A549 (cell line): ENCODE measurements around the gene ERCC6L. TPM values are rescaled to one million over a fixed set of nuclear protein-coding genes. Genes with fewer than 3 reads are reported as not detected.

Experiments used
- ATAC-seq, 2 experiments: fragments of 200-7000 bp in 1 of 2; fragments of >200 bp in 1 of 2; cut with Nextera tagmentation in 1 of 2; cut with Tn5 transposase in 1 of 2; 3 replicates each; pipeline versions ENCODE4 v1.8.0 to v1.9.1; 2018 to 2020; ENCODE audit warnings: mild to moderate bottlenecking in 1 of 2, moderate library complexity in 1 of 2
- CTCF ChIA-PET: fragments of 300-600 bp; sonication (Branson Sonifier 250); formaldehyde crosslinking; extraction: SDS; loops from one replicate; lab custom pipeline; 2021; ENCODE audit warnings: antibody characterized with exemption, inconsistent platforms; lab: Yijun Ruan, JAX
- POLR2A ChIA-PET: fragments of 350-600 bp; formaldehyde crosslinking; extraction: SDS; loops from one replicate; lab custom pipeline; 2021; ENCODE audit warnings: antibody characterized with exemption, inconsistent platforms; lab: Yijun Ruan, JAX
- DNase-seq, 2 experiments: peaks; one replicate each; pipeline versions ENCODE4 v3.0.0 to v3.0.0-alpha.2; 2011 to 2016; ENCODE audit warnings: low read depth in 1 of 2, low spot score in 1 of 2
- FAIRE-seq: peaks from 2 replicates; lab custom pipeline; 2011; peaks lifted over from hg19 to GRCh38; lab: Jason Lieb, UNC
- H3K27ac ChIP-seq, 2 experiments: fragments of >200 bp; sonication (Bioruptor Twin); formaldehyde crosslinking; 3 replicates each; pipeline ENCODE4 v1.5.1; 2016 to 2017
- H3K4me1 ChIP-seq: fragments of >200 bp; sonication (Bioruptor Twin); formaldehyde crosslinking; 3 replicates; pipeline ENCODE4 v1.6.1; 2016
- H3K4me2 ChIP-seq: fragments of >200 bp; sonication (Bioruptor Twin); formaldehyde crosslinking; 3 replicates; pipeline ENCODE4 v1.6.1; 2016
- H3K4me3 ChIP-seq: fragments of >200 bp; sonication (Bioruptor Twin); formaldehyde crosslinking; 3 replicates; pipeline ENCODE4 v1.5.1; 2016
- H3K9me3 ChIP-seq: fragments of >200 bp; sonication (Bioruptor Twin); formaldehyde crosslinking; 3 replicates; pipeline ENCODE4 v1.6.1; 2016
- CHD2 ChIP-seq: fragments of 150-350 bp; IDR thresholded peaks from 2 replicates; pipeline ENCODE4 v1.6.1; 2014; ENCODE audit warnings: low read length; ENCODE audit not compliant: partially characterized antibody
- CHD4 ChIP-seq: fragments of 200-600 bp; sonication (generic); IDR thresholded peaks from 2 replicates; pipeline ENCODE4 v1.6.1; 2016; ENCODE audit warnings: antibody characterized with exemption, mild to moderate bottlenecking, borderline replicate concordance
- CTCF ChIP-seq: fragments of >200 bp; sonication (Bioruptor Twin); formaldehyde crosslinking; IDR thresholded peaks from 3 replicates; pipeline ENCODE4 v1.5.1; 2016
- EHF ChIP-seq: fragments of 250-450 bp; sonication (Bioruptor Pico); IDR thresholded peaks from 2 replicates; pipeline ENCODE4 v1.5.0; 2020; ENCODE audit warnings: mild to moderate bottlenecking
- EP300 ChIP-seq, 2 experiments: fragments of >200 bp; sonication (Bioruptor Twin); formaldehyde crosslinking; IDR thresholded peaks; 2 replicates in 1 of 2; 3 replicates in 1 of 2; pipeline ENCODE4 v1.6.1; 2016 to 2017
- FOSB ChIP-seq: fragments of 250-450 bp; sonication (Bioruptor Pico); IDR thresholded peaks from 2 replicates; pipeline ENCODE4 v1.5.0; 2020; ENCODE audit warnings: mild to moderate bottlenecking, moderate library complexity
- FOSL2 ChIP-seq, 2 experiments: fragments of 450-650 bp in 1 of 2; fragments of >200 bp in 1 of 2; sonication (Bioruptor Twin) in 1 of 2; formaldehyde crosslinking; IDR thresholded peaks; 2 replicates each; pipeline versions ENCODE4 v1.5.0 to v1.6.1; 2016 to 2020; ENCODE audit warnings: mild to moderate bottlenecking in 1 of 2, moderate library complexity in 1 of 2
- HDAC2 ChIP-seq: fragments of 200-600 bp; sonication (generic); IDR thresholded peaks from 2 replicates; pipeline ENCODE4 v1.6.1; 2016
- HEYL ChIP-seq: fragments of 250-450 bp; sonication (Bioruptor Pico); IDR thresholded peaks from 2 replicates; pipeline ENCODE4 v1.8.0; 2021; ENCODE audit warnings: mild to moderate bottlenecking, moderate library complexity
- HMGXB4 ChIP-seq: fragments of 250-450 bp; sonication (Bioruptor Pico); IDR thresholded peaks from 2 replicates; pipeline ENCODE4 v1.5.0; 2021; ENCODE audit warnings: mild to moderate bottlenecking, moderate library complexity, borderline replicate concordance
- HOXA7 ChIP-seq: fragments of 250-450 bp; sonication (Bioruptor Pico); IDR thresholded peaks from 2 replicates; pipeline ENCODE4 v1.5.0; 2020; ENCODE audit warnings: mild to moderate bottlenecking, moderate library complexity
- HOXB13 ChIP-seq: fragments of 250-450 bp; sonication (Bioruptor Pico); IDR thresholded peaks from 2 replicates; pipeline ENCODE4 v1.5.0; 2020; ENCODE audit warnings: low read depth, mild to moderate bottlenecking, moderate library complexity
- JUNB ChIP-seq: fragments of >200 bp; sonication (Bioruptor Twin); formaldehyde crosslinking; IDR thresholded peaks from 2 replicates; pipeline ENCODE4 v1.6.1; 2016
- KDM1A ChIP-seq: fragments of 200-600 bp; sonication (generic); IDR thresholded peaks from 2 replicates; pipeline ENCODE4 v1.6.1; 2016; ENCODE audit warnings: low read depth, mild to moderate bottlenecking
- KDM5A ChIP-seq: fragments of 200-600 bp; sonication (generic); IDR thresholded peaks from 2 replicates; pipeline ENCODE4 v1.6.1; 2016; ENCODE audit warnings: antibody characterized with exemption, mild to moderate bottlenecking
- MAFK ChIP-seq: fragments of 450-650 bp; IDR thresholded peaks from 2 replicates; pipeline ENCODE4 v1.6.1; 2014; ENCODE audit not compliant: partially characterized antibody
- MAZ ChIP-seq: fragments of 150-350 bp; IDR thresholded peaks from 2 replicates; pipeline ENCODE4 v1.6.1; 2014; ENCODE audit warnings: antibody characterized with exemption, low read depth, low read length, borderline replicate concordance
- NPAS2 ChIP-seq: fragments of 250-450 bp; sonication (Bioruptor Pico); IDR thresholded peaks from 2 replicates; pipeline ENCODE4 v1.8.0; 2022; ENCODE audit warnings: mild to moderate bottlenecking, moderate library complexity, borderline replicate concordance
- PHF8 ChIP-seq: fragments of 200-600 bp; sonication (generic); IDR thresholded peaks from 2 replicates; pipeline ENCODE4 v1.6.1; 2016; ENCODE audit warnings: low read depth, mild to moderate bottlenecking, antibody characterized with exemption, moderate library complexity, borderline replicate concordance
- POLR2A ChIP-seq: IDR thresholded peaks from 2 replicates; pipeline ENCODE4 v1.6.1; 2012; ENCODE audit warnings: mild to moderate bottlenecking, low read length
- RAD21 ChIP-seq, 2 experiments: fragments of >200 bp in 1 of 2; sonication (Bioruptor Twin) in 1 of 2; formaldehyde crosslinking in 1 of 2; IDR thresholded peaks in 1 of 2; conservative IDR thresholded peaks in 1 of 2; 2 replicates in 1 of 2; 3 replicates in 1 of 2; pipeline ENCODE4 v1.6.1; 2012 to 2018; ENCODE audit warnings: inconsistent platforms in 1 of 2
- RCOR1 ChIP-seq: fragments of 150-350 bp; IDR thresholded peaks from 2 replicates; pipeline ENCODE4 v1.6.1; 2014; ENCODE audit warnings: antibody characterized with exemption, low read length, low read depth
- ZC3H11A ChIP-seq: fragments of 450-650 bp; IDR thresholded peaks from 2 replicates; pipeline ENCODE4 v1.6.1; 2014; ENCODE audit warnings: antibody characterized with exemption, mild to moderate bottlenecking
- ZNF302 ChIP-seq: fragments of 250-450 bp; sonication (Bioruptor Pico); IDR thresholded peaks from 2 replicates; pipeline ENCODE4 v1.9.0; 2021; ENCODE audit warnings: inconsistent platforms, mild to moderate bottlenecking, moderate library complexity
- WGBS: methylation state at CpG from one replicate; pipeline ENCODE4 v1.1.6; 2017; ENCODE audit errors: missing lambda C conversion rate; 5-methylcytosine and 5-hydroxymethylcytosine counted together
- polyA plus RNA-seq, 4 experiments: library from polyadenylated mRNA; depleted of rRNA in 3 of 4; stranded (reverse); fragments of >200 nt; fragmentation: RNase III in 1 of 4; extraction: RNeasy Plus Mini Kit Qiagen cat#74134 plus additional on column Dnase treatment in 1 of 4; gene quantifications; 2 replicates in 3 of 4; 3 replicates in 1 of 4; pipeline ENCODE4 v1.2.3, GENCODE V29; 2011 to 2017
- TF ChIP-seq, protein P1 (sequence below): IDR thresholded peaks from 2 replicates; pipeline ENCODE4 v1.6.1; 2012
- TF ChIP-seq, protein P2 (sequence below): fragments of 200-600 bp; sonication (generic); IDR thresholded peaks from 2 replicates; pipeline ENCODE4 v1.6.1; 2016; ENCODE audit warnings: antibody characterized with exemption, mild to moderate bottlenecking, moderate library complexity
- TF ChIP-seq, protein P3 (sequence below): IDR thresholded peaks from 2 replicates; pipeline ENCODE4 v1.6.1; 2012

Gene ERCC6L
- polyA plus RNA-seq, 2 of the 4 experiments (the other 2 are of a cell fraction) = 10.4 to 13.5 TPM

GRCh38 chrX:72169008-72169728 is 69.7 kb downstream of the ERCC6L start:
- no peak for DNase-seq
- 82% methylated on average over 6 of the region's 6 CpGs for WGBS

DNA sequence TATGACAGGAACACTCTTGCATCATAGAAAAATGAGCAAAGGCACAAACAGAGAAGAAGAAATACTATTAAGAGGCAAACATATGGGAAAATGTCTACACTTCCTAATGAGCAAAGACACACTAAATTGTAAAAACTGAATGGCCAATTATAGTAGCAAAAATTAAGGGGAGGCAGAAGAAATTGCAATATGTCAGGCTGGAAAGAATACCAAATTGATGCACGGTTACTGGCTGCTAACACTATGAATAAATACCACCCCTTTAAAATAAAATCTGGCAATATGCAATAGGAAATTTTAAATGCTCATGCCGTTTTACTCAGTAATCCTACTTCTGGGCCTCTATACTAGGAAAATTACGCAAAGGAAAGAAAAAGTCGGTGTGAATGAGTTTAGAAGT is 73.3 kb downstream of the ERCC6L start:
- ChIA-PET CTCF (no interaction called here), POLR2A (no interaction called here)
- Histone ChIP-seq H3K4me1 (no peaks in the 10 kb centered on the region), H3K27ac (no peak overlapping the region), H3K4me3 (no peak overlapping the region), H3K4me2 (no peak overlapping the region), H3K9me3 (no peaks in the 10 kb centered on the region)
- 47% methylated on average over 4 of the region's 4 CpGs for WGBS
- DNase-seq = no peak
- TF ChIP-seq HMGXB4 (no peak), MAFK (no peak), HDAC2 (no peak), FOSL2 (IDR thresholded peaks at IDR 0.05) (no peak), FOSL2 (CRISPR knock-in tag; IDR thresholded peaks at IDR 0.05) (no peak), HOXB13 (no peak), CTCF (no peak), RAD21 (conservative IDR thresholded peaks at IDR 0.05 in 1 of 2, IDR thresholded peaks at IDR 0.05 in 1 of 2) (no peak), KDM5A (no peak), HEYL (CRISPR knock-in tag) (no peak), EP300 (IDR thresholded peaks at IDR 0.05) (no peak), FOSB (no peak), RCOR1 (no peak), NPAS2 (CRISPR knock-in tag) (no peak), KDM1A (no peak), HOXA7 (CRISPR knock-in tag) (no peak), CHD2 (no peak), EHF (no peak)
- TF ChIP-seq, protein P1, sequence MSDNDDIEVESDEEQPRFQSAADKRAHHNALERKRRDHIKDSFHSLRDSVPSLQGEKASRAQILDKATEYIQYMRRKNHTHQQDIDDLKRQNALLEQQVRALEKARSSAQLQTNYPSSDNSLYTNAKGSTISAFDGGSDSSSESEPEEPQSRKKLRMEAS = no peak
- TF ChIP-seq, protein P2, sequence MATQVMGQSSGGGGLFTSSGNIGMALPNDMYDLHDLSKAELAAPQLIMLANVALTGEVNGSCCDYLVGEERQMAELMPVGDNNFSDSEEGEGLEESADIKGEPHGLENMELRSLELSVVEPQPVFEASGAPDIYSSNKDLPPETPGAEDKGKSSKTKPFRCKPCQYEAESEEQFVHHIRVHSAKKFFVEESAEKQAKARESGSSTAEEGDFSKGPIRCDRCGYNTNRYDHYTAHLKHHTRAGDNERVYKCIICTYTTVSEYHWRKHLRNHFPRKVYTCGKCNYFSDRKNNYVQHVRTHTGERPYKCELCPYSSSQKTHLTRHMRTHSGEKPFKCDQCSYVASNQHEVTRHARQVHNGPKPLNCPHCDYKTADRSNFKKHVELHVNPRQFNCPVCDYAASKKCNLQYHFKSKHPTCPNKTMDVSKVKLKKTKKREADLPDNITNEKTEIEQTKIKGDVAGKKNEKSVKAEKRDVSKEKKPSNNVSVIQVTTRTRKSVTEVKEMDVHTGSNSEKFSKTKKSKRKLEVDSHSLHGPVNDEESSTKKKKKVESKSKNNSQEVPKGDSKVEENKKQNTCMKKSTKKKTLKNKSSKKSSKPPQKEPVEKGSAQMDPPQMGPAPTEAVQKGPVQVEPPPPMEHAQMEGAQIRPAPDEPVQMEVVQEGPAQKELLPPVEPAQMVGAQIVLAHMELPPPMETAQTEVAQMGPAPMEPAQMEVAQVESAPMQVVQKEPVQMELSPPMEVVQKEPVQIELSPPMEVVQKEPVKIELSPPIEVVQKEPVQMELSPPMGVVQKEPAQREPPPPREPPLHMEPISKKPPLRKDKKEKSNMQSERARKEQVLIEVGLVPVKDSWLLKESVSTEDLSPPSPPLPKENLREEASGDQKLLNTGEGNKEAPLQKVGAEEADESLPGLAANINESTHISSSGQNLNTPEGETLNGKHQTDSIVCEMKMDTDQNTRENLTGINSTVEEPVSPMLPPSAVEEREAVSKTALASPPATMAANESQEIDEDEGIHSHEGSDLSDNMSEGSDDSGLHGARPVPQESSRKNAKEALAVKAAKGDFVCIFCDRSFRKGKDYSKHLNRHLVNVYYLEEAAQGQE = no peak
- TF ChIP-seq, protein P3, sequence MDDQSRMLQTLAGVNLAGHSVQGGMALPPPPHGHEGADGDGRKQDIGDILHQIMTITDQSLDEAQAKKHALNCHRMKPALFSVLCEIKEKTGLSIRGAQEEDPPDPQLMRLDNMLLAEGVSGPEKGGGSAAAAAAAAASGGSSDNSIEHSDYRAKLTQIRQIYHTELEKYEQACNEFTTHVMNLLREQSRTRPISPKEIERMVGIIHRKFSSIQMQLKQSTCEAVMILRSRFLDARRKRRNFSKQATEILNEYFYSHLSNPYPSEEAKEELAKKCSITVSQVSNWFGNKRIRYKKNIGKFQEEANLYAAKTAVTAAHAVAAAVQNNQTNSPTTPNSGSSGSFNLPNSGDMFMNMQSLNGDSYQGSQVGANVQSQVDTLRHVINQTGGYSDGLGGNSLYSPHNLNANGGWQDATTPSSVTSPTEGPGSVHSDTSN = no peak
- ATAC-seq = no peak
- FAIRE-seq = peak; percentile 79

More at GRCh38 chrX:72169008-72169728, 69.7 kb downstream of the ERCC6L start:
- no peak overlapping the region for H3K4me3 ChIP-seq
- ATAC-seq (no peak), FAIRE-seq (no peak)
- no peak overlapping the region for H3K27ac ChIP-seq
- TF ChIP-seq MAZ = no peak
- no peak for TF ChIP-seq MAFK
- TF ChIP-seq PHF8 = no peak
- TF ChIP-seq ZC3H11A = no peak
- no peak for TF ChIP-seq ZNF302 (CRISPR knock-in tag)
- no peak for TF ChIP-seq POLR2A
- no peak for TF ChIP-seq CHD4
- no peak for TF ChIP-seq EHF
- TF ChIP-seq CHD2 = no peak
- TF ChIP-seq JUNB = no peak
- no peak for TF ChIP-seq NPAS2 (CRISPR knock-in tag)
- H3K4me2 ChIP-seq = 0 out of 3 replicates have a peak overlapping the region, but pooled peaks have one; percentile 18
- ChIA-PET POLR2A (no interaction called here), CTCF (no interaction called here)
- no peaks in the 10 kb centered on the region for H3K4me1 ChIP-seq
- H3K9me3 ChIP-seq = no peaks in the 10 kb centered on the region
